GM18858 (cell line): ENCODE data around the gene AGPAT2.

ENCODE experiments used
- ATAC-seq: cut with Tn5 transposase; IDR thresholded peaks from one replicate; pipeline ENCODE4 v1.9.1; 2021; ENCODE audit not compliant: unreplicated experiment

Gene AGPAT2

DNA sequence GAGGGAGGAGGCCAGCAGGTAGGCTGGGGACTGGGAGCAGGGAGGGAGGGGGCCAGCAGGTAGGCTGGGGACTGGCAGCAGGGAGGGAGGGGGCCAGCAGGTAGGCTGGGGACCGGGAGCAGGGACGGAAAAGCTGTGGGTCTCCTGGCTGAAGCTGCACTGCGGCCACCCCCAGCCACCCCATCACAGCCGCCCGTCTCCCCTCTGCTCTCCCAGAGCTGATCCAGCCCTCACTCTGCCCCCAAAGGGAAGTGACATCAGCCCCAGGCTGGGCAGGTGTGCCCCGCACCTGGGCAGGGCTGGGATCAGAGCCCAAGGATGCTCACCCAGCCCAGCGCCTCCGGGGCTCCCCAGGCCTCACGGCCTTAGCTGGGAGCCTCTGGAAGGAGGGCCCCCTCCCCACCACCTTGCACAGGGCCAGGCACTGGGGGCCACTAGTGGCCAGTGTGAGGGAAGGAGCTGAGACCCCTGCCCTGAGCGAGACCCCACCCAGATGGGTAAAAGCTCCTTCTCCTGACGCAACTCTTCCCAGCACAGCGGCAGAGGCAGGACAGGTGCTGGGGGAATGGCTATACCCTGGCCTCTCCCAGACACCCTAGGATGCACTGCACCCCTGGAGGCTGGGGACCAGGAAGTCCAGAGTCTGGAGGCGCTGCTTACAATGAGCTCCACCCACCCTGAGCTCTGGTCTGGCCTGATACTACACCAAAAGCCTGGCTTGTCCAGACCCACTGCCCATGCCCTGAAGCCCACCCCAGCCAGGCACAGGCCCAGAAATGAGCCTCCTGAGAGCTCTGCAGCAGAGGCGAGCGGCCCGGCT lies 11.6 kb downstream of the AGPAT2 start:
- no peak for ATAC-seq

DNA sequence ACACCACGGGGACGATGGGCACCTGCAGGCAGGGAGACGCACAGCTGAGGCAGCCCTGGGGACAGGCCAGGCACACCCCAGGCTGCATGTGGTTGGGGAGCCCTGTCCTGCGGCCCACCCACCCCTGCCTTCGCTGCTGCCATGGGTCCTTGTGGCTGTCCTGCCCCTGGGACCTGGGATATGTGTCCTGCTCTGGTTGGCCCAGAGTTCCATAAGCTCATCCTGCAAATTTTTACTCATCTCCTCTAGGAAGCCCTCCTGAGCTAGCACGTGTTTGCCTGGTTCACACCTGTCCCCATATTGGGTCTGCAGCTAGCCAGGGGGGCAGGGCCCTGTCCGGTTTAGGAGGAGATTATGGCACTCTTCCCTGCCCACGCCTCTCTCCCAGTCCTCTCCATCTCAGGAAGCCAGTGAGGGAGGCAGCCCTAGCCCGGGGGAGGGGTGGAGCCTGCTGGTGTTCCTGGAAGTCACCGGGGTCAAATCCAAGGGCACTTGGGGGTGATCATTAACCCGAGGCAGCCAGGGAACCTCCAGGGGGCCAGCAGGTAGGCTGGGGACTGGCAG lies 12.4 kb downstream of the AGPAT2 start:
- ATAC-seq, result no peak

DNA sequence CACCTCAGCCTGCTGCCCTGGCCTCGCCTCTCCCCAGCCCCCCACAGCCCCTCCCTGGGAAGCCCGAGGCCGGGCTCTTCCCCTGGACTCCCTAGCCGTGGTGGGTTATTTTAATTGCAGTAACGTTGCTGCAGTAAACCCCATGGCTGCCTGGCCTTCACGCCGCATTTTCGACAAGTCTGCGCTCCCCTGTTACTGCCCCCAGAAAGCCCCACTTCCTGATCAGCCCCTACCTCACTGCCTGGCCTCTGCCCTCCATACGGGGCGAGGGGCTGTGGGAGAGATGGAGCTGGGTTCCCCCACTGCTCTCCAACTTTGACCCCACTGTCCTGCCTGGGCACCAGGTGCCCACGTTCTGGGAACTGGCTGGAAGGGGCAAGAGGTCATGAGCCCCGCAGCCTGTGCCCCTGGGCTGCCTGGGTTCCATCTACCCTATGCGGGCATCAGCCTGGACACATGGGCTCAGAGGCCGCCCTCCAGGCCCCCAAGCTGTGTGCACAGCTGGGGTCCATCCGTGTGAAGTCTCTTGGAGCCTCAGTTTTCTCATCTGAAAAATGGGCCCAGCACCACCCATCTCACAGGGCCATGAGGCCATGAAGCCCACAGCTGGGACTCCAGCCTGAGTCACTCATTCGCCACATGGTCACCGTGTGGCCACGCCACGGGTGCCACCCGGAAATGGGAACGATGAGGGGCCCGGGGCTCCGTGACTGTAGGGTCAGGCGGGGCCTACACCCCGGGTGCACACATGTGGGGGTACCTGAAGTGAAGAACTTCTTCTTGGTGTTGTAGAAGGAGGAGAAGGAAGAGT lies 13.1 kb downstream of the AGPAT2 start:
- no peak for ATAC-seq

DNA sequence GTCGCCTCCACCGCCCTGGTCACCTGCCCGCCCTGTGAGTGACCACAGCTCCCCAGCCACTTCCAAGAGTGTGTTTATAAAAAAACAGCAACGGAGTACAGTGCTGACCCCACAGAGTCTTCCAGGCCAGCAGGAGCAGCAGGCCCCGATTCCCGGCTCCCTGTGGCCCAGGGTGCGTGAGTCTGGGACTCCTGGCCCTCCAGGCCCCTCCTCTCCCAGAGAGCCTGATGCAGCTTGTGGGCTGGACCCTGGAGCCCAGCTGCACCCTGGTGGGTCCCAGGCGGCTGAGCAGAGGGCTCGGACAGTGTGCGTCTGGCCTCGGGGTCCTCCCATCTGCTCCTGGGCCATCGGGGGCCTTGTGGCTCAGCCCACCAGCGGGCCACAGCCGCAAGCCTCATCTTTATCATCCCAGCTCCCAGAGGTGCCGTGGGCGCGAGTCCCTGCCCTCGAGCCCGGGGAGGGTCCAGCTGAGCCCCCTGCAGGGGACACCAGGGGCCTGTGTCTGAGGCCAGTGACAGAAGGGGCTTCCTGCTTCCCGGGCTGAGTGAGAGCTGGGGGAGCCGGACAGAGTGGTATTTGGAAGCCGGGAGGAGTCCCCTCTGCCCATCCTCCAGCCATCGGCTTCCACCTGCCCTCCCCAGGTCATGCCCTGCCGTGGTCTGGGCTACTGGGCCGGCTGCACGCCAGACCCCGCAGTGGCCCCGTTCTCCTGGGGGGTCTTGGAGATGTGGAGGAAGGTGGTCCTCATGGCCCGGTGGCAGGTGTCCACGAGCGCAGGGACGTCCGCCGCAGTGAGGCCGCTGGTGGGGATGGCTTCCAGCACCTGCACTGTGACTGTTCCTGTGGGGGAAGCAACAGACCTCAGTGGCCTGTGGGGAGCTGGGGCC lies 13.9 kb downstream of the AGPAT2 start:
- no peak for ATAC-seq

DNA sequence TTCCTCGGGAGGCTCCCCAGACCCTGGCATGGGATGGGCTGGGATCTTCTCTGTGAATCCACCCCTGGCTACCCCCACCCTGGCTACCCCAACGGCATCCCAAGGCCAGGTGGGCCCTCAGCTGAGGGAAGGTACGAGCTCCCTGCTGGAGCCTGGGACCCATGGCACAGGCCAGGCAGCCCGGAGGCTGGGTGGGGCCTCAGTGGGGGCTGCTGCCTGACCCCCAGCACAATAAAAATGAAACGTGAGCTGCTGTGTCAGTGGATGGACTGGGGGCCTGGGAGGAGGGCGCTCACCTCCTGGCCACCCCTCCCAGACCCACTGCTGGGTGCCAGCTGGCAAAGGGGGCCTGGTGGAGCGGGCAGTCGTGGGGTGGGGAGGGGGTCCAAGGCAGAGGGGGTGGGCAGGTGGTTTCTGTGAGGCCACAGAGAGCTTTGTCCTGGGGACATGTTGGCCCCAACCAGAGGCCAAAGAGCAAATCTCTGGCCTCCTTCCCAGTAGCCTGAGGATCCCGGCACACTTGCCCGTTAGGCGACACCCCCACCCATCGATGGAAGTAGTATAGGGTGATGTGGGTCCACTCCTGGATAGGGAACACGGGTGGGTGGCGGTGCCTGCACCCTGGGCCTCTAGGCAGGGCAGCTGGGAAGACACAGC lies 14.7 kb downstream of the AGPAT2 start:
- no peak for ATAC-seq

DNA sequence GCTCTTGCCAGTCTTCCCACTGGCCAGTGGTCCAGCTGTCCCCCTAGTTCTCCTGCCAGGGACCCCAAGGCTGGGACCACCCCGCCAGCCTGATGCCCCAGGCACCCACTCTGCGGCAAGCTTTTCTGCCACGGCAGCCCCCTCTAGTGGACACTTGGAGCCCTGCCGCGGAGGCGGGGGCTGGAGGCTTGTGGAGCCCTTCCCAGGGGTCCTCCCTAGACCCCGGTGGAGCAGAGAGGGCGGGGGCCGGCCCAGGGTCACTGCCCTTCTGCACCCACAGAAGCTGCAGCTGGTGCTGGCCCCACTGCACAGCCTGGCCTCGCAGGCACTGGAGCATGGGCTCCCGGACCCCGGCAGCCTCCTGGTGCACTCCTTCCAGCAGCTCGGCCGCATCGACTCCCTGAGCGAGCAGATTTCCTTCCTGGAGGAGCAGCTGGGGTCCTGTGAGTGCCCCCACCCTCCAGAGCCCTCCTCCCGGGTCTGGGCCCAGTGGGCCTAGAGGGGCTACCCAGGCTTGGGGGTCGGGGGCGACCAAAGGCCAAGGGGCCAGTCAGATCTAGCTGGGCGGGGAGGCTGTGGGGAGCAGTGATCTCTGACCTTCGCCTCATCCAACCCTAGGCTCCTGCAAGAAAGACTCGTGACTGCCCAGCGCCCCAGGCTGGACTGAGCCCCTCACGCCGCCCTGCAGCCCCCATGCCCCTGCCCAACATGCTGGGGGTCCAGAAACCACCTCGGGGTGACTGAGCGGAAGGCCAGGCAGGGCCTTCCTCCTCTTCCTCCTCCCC lies 15.4 kb downstream of the AGPAT2 start:
- no peak for ATAC-seq

DNA sequence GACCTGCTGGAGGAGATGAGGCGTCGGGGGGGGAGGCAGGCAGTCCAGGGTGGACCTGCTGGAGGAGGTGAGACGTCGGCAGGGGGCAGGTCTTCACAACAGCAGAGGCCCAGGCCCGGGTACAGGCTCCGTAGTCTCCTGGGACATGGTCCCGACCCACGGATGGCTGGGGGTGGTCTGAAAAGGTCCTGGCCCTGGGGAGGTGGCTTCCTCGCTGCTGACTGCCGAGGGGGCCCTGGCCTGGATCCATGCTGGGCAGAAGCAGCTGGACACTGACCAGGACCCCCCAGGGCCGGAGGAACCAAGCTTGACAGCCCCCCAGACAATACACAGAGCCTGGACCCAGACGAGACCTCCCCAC lies 16.0 kb downstream of the AGPAT2 start:
- no peak for ATAC-seq

DNA sequence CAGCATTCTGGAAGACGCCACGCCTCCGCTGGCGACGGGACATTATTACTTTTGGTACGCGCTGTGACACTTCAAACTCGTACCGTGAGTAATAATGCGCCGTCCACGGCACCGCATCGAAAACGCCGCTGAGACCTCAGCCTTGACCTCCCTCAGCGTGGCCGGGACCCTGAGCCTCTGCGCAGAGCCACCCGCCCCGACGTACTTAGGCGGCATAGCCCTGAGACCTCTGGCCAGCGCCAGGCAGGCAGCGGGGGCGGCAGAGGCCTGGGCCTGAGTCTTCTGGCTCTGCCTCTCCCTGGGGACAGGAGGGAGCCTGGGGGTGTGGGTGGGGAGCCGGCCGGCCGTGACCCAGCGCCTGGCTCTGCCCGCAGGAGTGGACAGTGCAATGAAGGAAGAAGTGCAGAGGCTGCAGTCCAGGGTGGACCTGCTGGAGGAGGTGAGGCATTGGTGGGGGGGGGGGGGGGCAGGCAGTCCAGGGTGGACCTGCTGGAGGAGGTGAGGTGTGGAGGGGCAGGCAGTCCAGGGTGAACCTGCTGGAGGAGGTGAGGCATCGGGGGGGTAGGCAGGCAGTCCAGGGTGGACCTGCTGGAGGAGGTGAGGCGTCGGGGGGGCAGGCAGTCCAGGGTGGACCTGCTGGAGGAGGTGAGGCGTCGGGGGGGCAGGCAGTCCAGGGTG lies 16.5 kb downstream of the AGPAT2 start:
- no peak for ATAC-seq

DNA sequence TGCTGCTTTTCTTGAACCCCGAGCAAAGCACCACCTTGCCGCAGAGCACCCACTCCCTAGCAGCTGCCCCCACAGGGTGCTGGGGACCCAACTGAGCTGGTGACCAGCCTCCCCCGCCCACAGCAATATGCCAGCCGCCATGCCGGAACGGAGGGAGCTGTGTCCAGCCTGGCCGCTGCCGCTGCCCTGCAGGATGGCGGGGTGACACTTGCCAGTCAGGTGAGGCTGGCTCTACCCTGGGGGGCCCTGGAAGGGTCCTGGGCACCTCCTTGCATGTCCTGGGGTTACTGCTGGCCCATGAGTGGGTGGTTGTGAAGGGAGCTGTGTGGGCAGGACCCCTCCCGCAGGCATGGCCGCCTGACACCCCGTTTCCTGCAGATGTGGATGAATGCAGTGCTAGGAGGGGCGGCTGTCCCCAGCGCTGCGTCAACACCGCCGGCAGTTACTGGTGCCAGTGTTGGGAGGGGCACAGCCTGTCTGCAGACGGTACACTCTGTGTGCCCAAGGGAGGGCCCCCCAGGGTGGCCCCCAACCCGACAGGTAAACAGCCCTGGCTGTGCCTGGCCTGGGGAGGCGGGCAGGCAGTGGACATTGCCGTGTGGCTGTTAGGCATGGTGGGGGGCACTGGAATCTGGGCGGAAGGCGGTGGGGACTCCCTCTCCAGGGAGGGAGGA lies 17.3 kb downstream of the AGPAT2 start:
- ATAC-seq, result no peak

DNA sequence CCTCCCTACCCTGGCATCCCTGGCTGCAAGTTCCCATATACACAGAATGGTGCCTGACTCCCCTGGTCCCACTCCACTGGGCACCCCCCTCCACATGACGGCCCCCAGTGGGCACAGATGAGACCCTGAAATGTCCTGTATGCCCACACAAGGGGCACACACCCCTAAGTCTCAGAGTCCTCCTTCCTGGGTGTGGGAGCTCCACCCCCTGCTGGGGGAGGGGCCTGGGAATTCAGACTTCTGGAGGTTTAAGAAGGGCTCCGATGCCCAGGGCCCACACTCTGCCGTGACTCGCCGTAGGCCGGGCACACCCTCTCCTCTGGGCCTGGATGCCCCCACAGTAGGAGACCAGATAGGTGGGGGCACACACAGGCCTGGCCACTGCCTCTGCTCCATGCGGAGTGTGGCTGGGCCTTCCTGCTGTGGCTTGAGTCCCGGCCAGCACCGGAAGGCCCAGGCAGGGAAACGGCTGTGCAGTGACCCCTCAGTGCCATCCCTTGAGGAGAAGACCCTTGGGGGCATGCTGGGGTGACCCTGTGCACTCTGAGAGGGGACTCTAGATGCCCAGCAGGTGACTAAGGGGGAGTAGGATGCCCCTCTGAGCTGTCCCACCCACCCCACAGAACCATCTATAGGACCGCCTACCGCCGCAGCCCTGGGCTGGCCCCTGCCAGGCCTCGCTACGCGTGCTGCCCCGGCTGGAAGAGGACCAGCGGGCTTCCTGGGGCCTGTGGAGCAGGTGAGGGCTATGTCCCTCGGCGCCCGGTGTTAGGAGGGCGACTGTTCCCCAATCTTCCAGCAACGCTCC lies 18.1 kb downstream of the AGPAT2 start:
- ATAC-seq, result no peak

DNA sequence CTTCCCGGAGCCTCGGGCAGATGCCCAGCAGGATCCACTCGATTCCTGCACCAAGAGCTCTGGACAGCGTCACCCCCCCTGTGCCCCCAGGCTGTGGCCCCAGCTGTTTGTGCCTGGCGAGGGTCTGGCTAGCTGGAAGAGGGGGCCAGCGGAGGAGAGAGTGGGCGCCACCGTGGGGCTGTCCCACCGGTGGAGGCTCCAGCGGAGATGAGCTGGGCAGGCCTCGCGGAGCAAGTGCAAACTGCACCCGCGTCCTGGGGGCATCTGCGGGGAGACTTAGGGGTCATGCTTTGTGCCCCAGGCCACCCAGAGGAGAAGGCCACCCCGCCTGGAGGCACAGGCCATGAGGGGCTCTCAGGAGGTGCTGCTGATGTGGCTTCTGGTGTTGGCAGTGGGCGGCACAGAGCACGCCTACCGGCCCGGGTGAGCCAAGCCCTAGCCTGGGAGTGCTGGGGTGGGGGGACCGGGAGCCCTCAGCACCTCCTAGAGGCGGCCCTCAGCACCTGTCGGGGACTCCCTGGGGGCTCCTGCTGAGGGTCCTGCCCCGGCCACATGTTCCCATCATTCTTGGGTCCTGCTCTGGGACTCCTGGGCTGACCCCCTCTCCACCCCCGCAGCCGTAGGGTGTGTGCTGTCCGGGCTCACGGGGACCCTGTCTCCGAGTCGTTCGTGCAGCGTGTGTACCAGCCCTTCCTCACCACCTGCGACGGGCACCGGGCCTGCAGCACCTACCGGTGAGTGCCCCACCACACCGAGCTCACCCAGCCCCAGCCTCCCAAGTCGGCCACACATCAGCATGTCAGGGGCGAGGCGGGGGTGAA lies 19.1 kb downstream of the AGPAT2 start:
- ATAC-seq, result no peak

DNA sequence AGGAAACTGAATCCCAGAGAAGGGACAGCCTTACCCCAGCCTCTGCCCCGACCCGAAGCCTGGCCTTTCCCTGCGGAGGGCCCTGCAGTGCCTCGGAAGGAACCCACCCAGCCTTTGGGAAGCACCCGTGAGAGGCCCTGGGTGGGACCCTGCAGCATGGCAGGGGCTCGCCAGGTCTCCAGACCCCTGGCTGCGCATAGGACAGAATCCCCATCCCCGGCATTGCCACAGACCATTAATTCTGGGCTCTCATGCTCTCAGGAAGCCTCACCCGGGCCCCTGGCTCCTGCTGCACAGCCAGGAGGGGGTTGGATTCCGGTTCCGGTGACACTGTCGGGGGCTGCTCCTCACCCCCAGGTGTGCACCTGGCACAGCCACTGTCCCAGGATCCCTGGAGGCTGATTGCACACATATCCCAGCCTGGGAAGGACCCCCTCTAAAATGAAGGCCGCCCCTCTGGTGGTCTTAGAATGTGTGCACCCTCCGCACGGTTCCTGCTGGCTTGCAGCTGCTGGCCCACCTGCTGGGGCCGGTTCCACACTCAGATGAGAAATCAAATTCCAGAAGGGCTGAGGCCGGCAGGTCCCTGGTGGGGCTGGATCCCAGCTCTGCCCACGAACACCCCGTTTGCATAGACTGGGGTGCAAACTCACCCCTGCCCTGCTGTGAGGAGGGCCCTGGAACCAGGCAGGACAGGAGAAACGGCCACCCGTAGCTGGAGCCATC lies 19.9 kb downstream of the AGPAT2 start:
- ATAC-seq, result no peak

DNA sequence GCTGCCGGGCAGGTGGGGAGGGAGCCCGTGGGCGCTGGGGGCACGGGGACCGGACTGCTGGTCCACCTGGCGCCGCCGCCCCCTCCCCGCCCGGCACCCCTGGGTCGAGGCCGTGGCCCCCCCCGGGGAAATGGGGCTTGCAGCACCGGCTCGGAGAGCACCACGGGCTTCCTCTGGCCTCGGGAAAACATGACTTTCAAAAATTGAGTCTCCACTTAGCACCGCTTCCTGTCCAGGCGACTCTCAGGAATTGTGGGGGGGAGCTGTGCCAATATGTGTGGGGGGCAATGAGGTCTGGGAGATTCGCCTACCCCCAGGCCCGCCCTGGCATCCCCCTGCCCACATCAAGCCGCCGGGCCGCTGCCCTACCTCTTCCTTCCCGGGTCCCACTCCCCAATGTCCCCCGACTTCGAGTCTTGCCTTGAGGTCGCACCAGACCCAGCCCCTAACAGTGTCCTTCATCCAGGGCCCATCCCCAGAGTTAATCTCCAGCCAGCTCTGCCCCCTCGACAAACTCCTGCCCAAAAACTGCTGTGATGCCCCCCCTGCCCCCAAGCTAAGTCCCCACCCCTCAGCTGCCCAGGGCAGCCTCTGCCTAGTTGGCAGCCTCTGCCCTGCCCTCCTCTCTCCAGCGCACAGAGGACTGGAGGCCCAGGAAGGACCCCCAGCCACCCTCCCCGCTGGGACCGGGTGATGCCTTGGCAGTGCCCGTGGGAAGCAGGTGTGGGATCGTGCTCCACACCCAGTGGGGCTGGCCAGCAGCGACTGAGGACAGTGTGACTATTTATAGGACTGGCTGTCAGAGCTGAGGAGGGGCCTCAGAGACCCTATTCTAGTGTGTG lies 20.7 kb downstream of the AGPAT2 start:
- ATAC-seq, result no peak

DNA sequence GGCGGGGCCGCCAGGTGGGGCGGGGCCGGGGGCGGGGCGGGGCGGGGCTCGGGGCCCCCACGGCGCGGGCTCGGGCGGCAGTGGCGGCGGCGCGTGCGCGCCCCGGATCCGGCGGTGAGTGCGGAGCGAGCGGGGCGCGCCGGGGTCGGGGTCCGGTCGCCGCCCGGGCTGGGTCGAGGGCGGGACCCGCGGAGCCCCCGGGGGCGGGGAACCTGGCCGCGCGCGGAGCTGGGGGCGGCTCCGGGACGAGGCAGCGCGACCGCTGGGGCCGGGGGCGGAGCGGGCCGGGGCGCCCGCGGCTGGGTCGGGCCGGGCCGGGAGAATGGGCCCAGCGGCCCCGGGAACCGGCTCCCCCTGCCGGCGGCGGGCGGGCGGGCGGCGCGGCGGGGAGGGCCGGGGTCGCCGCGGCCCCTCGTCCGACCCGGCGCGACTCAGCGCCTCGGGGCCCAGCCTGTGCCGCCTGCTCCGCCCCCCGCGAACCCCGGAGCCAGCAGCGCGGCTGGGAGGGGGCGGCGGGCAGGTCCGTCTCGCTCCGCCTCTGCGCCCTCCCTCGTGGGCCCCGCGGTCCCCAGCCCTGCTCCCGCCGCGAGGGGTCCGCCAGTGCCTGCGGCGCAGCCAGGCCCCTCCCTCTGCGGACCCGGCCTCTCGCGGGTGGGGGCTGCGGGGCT lies 21.4 kb downstream of the AGPAT2 start:
- no peak for ATAC-seq
